Ishikawa (cell line): ENCODE results near the gene MARVELD1.
A peak's percentile ranks its signal among the peaks of the same experiment; 100 is the strongest.

Experiments
- CEBPB ChIP-seq: IDR thresholded peaks from 2 replicates; pipeline ENCODE4 v1.6.1; 2012
- CREB1 ChIP-seq: IDR thresholded peaks from 2 replicates; pipeline ENCODE4 v1.6.1; 2012; ENCODE audit warnings: low read depth
- EGR1 ChIP-seq: IDR thresholded peaks from 2 replicates; pipeline ENCODE4 v1.6.1; 2012
- EP300 ChIP-seq: IDR thresholded peaks from 2 replicates; pipeline ENCODE4 v1.6.1; 2012; ENCODE audit warnings: borderline replicate concordance
- FOXM1 ChIP-seq: IDR thresholded peaks from 2 replicates; pipeline ENCODE4 v1.6.1; 2012; ENCODE audit warnings: low read depth, borderline replicate concordance
- NFIC ChIP-seq: IDR thresholded peaks from 2 replicates; pipeline ENCODE4 v1.6.1; 2012
- RAD21 ChIP-seq: IDR thresholded peaks from 2 replicates; pipeline ENCODE4 v1.6.1; 2012; ENCODE audit warnings: low read depth
- REST ChIP-seq: IDR thresholded peaks from 2 replicates; pipeline ENCODE4 v1.6.1; 2012; ENCODE audit warnings: low read depth, mild to moderate bottlenecking
- TAF1 ChIP-seq: IDR thresholded peaks from 2 replicates; pipeline ENCODE4 v1.6.1; 2012; ENCODE audit warnings: low read depth, mild to moderate bottlenecking
- TCF12 ChIP-seq: IDR thresholded peaks from 2 replicates; pipeline ENCODE4 v1.6.1; 2012; ENCODE audit warnings: low read depth
- TEAD4 ChIP-seq: IDR thresholded peaks from 2 replicates; pipeline ENCODE4 v1.6.1; 2012
- YY1 ChIP-seq: IDR thresholded peaks from 2 replicates; pipeline ENCODE4 v1.6.1; 2012; ENCODE audit warnings: low read depth
- ZBTB7A ChIP-seq: IDR thresholded peaks from 2 replicates; pipeline ENCODE4 v1.6.1; 2012; ENCODE audit warnings: low read depth
- TF ChIP-seq, protein P1 (sequence below): IDR thresholded peaks from 2 replicates; pipeline ENCODE4 v1.6.1; 2012
- TF ChIP-seq, protein P2 (sequence below): IDR thresholded peaks from 2 replicates; pipeline ENCODE4 v1.6.1; 2012

The MARVELD1 gene

GRCh38 chr10:97713339-97713825, at the start of gene MARVELD1:
Gene MARVELD1, plus strand, starts transcription at chr10:97713730. Its CDS starts 147 bp downstream, at chr10:97713877.
- TF ChIP-seq TAF1 (peak; percentile 16; the same call in 1 of the 2 replicates), NFIC (no peak)

DNA sequence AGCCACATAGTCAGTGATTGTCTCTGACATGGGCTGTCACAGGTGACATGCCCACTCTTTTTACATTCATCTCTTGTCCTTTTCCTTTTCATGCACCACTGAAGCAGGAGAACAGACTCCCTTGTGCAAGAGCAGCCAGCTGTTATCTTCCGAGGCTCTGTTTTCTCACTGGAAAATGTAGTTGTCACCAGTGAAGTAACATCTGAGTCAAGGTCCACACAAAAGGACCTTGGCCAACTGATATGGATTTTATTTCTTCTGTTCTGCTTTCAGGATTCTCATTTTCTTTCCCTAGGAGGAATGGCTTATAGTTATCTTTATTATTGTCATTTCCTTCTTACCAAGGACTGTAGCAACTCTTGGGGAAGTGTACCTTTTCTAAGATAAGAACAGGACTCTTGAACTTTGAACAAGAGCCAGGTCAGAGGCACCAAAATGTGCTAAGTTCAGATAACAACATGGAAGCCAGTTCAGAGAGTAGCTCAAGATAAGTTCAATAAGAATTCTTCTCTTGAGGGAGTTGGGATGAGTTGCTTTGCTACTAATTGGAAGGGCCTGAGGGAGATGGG, 49.2 kb upstream of the MARVELD1 start:
- TF ChIP-seq REST (no peak), EGR1 (no peak), RAD21 (no peak), NFIC (no peak), TEAD4 (no peak), EP300 (no peak), ZBTB7A (no peak)
- TF ChIP-seq, protein P1, sequence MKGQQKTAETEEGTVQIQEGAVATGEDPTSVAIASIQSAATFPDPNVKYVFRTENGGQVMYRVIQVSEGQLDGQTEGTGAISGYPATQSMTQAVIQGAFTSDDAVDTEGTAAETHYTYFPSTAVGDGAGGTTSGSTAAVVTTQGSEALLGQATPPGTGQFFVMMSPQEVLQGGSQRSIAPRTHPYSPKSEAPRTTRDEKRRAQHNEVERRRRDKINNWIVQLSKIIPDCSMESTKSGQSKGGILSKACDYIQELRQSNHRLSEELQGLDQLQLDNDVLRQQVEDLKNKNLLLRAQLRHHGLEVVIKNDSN: no peak

GRCh38 chr10:97666992-97667391, 46.5 kb upstream of the MARVELD1 start:
- TF ChIP-seq NFIC (no peak), TCF12 (no peak), FOXM1 (no peak), TEAD4 (no peak)

DNA sequence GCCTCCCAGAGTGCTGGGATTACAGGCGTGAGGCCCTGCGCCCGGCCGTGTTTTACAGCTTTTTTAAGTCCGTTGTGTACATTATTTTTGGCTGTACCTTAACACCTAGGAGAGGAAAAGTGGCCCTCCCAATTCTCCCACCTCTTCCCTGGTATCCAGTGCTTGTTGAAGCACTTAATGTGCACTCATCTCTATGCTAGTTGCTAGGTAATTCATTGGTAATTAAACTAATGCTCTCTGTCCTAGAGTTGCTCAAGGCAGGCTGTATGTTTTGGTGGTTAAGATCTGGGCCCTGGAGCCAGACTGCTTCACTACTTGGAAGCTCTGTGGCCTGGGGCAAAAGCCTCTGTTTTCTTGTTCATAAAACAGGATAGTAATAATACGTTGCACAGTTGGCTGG, 46.1 kb upstream of the MARVELD1 start:
- TF ChIP-seq, protein P2, sequence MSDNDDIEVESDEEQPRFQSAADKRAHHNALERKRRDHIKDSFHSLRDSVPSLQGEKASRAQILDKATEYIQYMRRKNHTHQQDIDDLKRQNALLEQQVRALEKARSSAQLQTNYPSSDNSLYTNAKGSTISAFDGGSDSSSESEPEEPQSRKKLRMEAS: no peak
- no peak for TF ChIP-seq FOXM1
- TF ChIP-seq, protein P1: no peak
- no peak for TF ChIP-seq YY1
- no peak for TF ChIP-seq TAF1

GRCh38 chr10:97669571-97669970, 44.0 kb upstream of the MARVELD1 start:
- TF ChIP-seq RAD21: no peak
- TF ChIP-seq, protein P2: no peak
- TF ChIP-seq EP300: no peak
- no peak for TF ChIP-seq CEBPB
- TF ChIP-seq ZBTB7A: no peak
- TF ChIP-seq EGR1: no peak
- TF ChIP-seq, protein P1: no peak
- TF ChIP-seq TCF12: no peak
- TF ChIP-seq CREB1: no peak
- TF ChIP-seq REST: no peak
- TF ChIP-seq TAF1: no peak
- TF ChIP-seq NFIC: no peak
- no peak for TF ChIP-seq TEAD4
- TF ChIP-seq FOXM1: no peak
- no peak for TF ChIP-seq YY1

GRCh38 chr10:97673736-97674525, 39.6 kb upstream of the MARVELD1 start:
- TF ChIP-seq NFIC (peak; percentile 27; the same call in 1 of the 2 replicates), TEAD4 (no peak)

GRCh38 chr10:97675222-97675621, 38.3 kb upstream of the MARVELD1 start:
- TF ChIP-seq CEBPB: no peak
- no peak for TF ChIP-seq YY1
- TF ChIP-seq RAD21: no peak
- TF ChIP-seq CREB1: no peak
- TF ChIP-seq, protein P1: no peak
- TF ChIP-seq EP300: no peak
- no peak for TF ChIP-seq TCF12
- no peak for TF ChIP-seq EGR1
